ENCODE data around the gene ZFYVE26. TPM values are rescaled to one million over a fixed set of nuclear protein-coding genes. Genes with fewer than 3 reads are reported as not detected.
A peak's percentile ranks its signal among the peaks of the same experiment; 100 is the strongest.
"Not testable (repeated sequence)": the region's sequence is repeated elsewhere in the genome, so short reads cannot be mapped to it uniquely, and the experiment has no call there.

ZFYVE26 gene
- total and polyA plus RNA-seq, 2 donors: 6.2 to 7.8 TPM

GRCh38 chr14:67819563-67820421 is 3.4 kb upstream of the ZFYVE26 start, which contains the start of gene RAD51B:
TSS of gene RAD51B (plus strand) at chr14:67819779.
- Histone ChIP-seq H3K4me3 (ENCODE audit: low read length in 2 of 2) (peak within 1 kb of the TSS; percentile 59 to 95), H3K27ac (ENCODE audit: low read depth in 1 of 2, low read length in 1 of 2) (peak within 1 kb of the TSS; percentile 2 to 36), H3K9me3 (ENCODE audit: control insufficient read depth in 2 of 2, insufficient read depth in 1 of 2, low read length in 1 of 2) (no peaks in the 10 kb centered on the region), H3K4me1 (ENCODE audit: control insufficient read depth in 2 of 2, insufficient read depth in 2 of 2, low read length in 2 of 2) (peaks cover 13 to 16% of the 10 kb centered on the region in 2 donors), H3K36me3 (ENCODE audit: control insufficient read depth in 2 of 2, insufficient read depth in 2 of 2, low read length in 1 of 2) (peaks cover 0 to 7% of the 10 kb centered on the region in 2 donors), H3K27me3 (ENCODE audit: control insufficient read depth in 2 of 2, insufficient read depth in 1 of 2, low read length in 1 of 2) (no peaks in the 10 kb centered on the region)
- 2% methylated on average over 30 of the region's 30 CpGs for WGBS
- DNase-seq (ENCODE audit: low read depth in 6 of 9, low spot score in 9 of 9): peak; percentile 79 to 95 (median 87)

- 98% methylated on average over 6 of the region's 6 CpGs for WGBS
- DNase-seq (ENCODE audit: low read depth in 6 of 9, low spot score in 9 of 9); H3K4me3 ChIP-seq (ENCODE audit: low read length in 2 of 2); H3K36me3 ChIP-seq (ENCODE audit: control insufficient read depth in 2 of 2, insufficient read depth in 2 of 2, low read length in 1 of 2); H3K27me3 ChIP-seq (ENCODE audit: control insufficient read depth in 2 of 2, insufficient read depth in 1 of 2, low read length in 1 of 2); H3K9me3 ChIP-seq (ENCODE audit: control insufficient read depth in 2 of 2, insufficient read depth in 1 of 2, low read length in 1 of 2); H3K27ac ChIP-seq (ENCODE audit: low read depth in 1 of 2, low read length in 1 of 2): not testable (repeated sequence)
- peaks cover 13 to 16% of the 10 kb centered on the region in 2 donors for H3K4me1 ChIP-seq (ENCODE audit: control insufficient read depth in 2 of 2, insufficient read depth in 2 of 2, low read length in 2 of 2)
These were observed 2.1 kb upstream of the ZFYVE26 start for GRCh38 chr14:67818476-67818875.

- WGBS: 97% methylated on average over 14 of the region's 14 CpGs
- DNase-seq (ENCODE audit: low read depth in 6 of 9, low spot score in 9 of 9): no peak
- H3K36me3 ChIP-seq (ENCODE audit: control insufficient read depth in 2 of 2, insufficient read depth in 2 of 2, low read length in 1 of 2): peaks cover 0 to 4% of the 10 kb centered on the region in 2 donors
These were observed 1.5 kb upstream of the ZFYVE26 start for GRCh38 chr14:67817750-67818438.

GRCh38 chr14:67815573-67816225 is 691 bp downstream of the ZFYVE26 start:
- H3K27me3 ChIP-seq (ENCODE audit: control insufficient read depth in 2 of 2, insufficient read depth in 1 of 2, low read length in 1 of 2): no peaks in the 10 kb centered on the region
- H3K4me3 ChIP-seq (ENCODE audit: low read length in 2 of 2): peak overlapping the region; percentile 68 to 86
- 15% methylated on average over 14 of the region's 14 CpGs for WGBS
- no peaks in the 10 kb centered on the region for H3K9me3 ChIP-seq (ENCODE audit: control insufficient read depth in 2 of 2, insufficient read depth in 1 of 2, low read length in 1 of 2)
- peak overlapping the region in 1 of 2 donors; percentile 76 for H3K27ac ChIP-seq (ENCODE audit: low read depth in 1 of 2, low read length in 1 of 2)
- DNase-seq (ENCODE audit: low read depth in 6 of 9, low spot score in 9 of 9): peak in 1 of 9 donors; percentile 42
- peaks cover 0 to 13% of the 10 kb centered on the region in 2 donors for H3K36me3 ChIP-seq (ENCODE audit: control insufficient read depth in 2 of 2, insufficient read depth in 2 of 2, low read length in 1 of 2)
- peaks cover 10 to 16% of the 10 kb centered on the region in 2 donors for H3K4me1 ChIP-seq (ENCODE audit: control insufficient read depth in 2 of 2, insufficient read depth in 2 of 2, low read length in 2 of 2)

More at GRCh38 chr14:67817750-67818438, 1.5 kb upstream of the ZFYVE26 start:
- peaks cover 13 to 16% of the 10 kb centered on the region in 2 donors for H3K4me1 ChIP-seq (ENCODE audit: control insufficient read depth in 2 of 2, insufficient read depth in 2 of 2, low read length in 2 of 2)
- no peak overlapping the region for H3K27ac ChIP-seq (ENCODE audit: low read depth in 1 of 2, low read length in 1 of 2)
- no peaks in the 10 kb centered on the region for H3K27me3 ChIP-seq (ENCODE audit: control insufficient read depth in 2 of 2, insufficient read depth in 1 of 2, low read length in 1 of 2)
- H3K4me3 ChIP-seq (ENCODE audit: low read length in 2 of 2): no peak overlapping the region
- H3K9me3 ChIP-seq (ENCODE audit: control insufficient read depth in 2 of 2, insufficient read depth in 1 of 2, low read length in 1 of 2): no peaks in the 10 kb centered on the region

GRCh38 chr14:67814821-67815220 is 1.6 kb downstream of the ZFYVE26 start:
- DNase-seq (ENCODE audit: low read depth in 6 of 9, low spot score in 9 of 9): no peak
- H3K4me3 ChIP-seq (ENCODE audit: low read length in 2 of 2): no peak overlapping the region
- peaks cover 7 to 14% of the 10 kb centered on the region in 2 donors for H3K4me1 ChIP-seq (ENCODE audit: control insufficient read depth in 2 of 2, insufficient read depth in 2 of 2, low read length in 2 of 2)
- 90% methylated on average over 2 of the region's 2 CpGs for WGBS
- H3K27ac ChIP-seq (ENCODE audit: low read depth in 1 of 2, low read length in 1 of 2): no peak overlapping the region
- peaks cover 0 to 20% of the 10 kb centered on the region in 2 donors for H3K36me3 ChIP-seq (ENCODE audit: control insufficient read depth in 2 of 2, insufficient read depth in 2 of 2, low read length in 1 of 2)
- no peaks in the 10 kb centered on the region for H3K9me3 ChIP-seq (ENCODE audit: control insufficient read depth in 2 of 2, insufficient read depth in 1 of 2, low read length in 1 of 2)
- no peaks in the 10 kb centered on the region for H3K27me3 ChIP-seq (ENCODE audit: control insufficient read depth in 2 of 2, insufficient read depth in 1 of 2, low read length in 1 of 2)

- Histone ChIP-seq H3K27ac (ENCODE audit: low read depth in 1 of 2, low read length in 1 of 2) (no peak overlapping the region), H3K36me3 (ENCODE audit: control insufficient read depth in 2 of 2, insufficient read depth in 2 of 2, low read length in 1 of 2) (peaks cover 49 to 76% of the 10 kb centered on the region in 2 donors), H3K27me3 (ENCODE audit: control insufficient read depth in 2 of 2, insufficient read depth in 1 of 2, low read length in 1 of 2) (no peaks in the 10 kb centered on the region), H3K4me1 (ENCODE audit: control insufficient read depth in 2 of 2, insufficient read depth in 2 of 2, low read length in 2 of 2) (no peaks in the 10 kb centered on the region), H3K4me3 (ENCODE audit: low read length in 2 of 2) (no peak overlapping the region), H3K9me3 (ENCODE audit: control insufficient read depth in 2 of 2, insufficient read depth in 1 of 2, low read length in 1 of 2) (no peaks in the 10 kb centered on the region)
- WGBS: 92% methylated on average over 3 of the region's 3 CpGs
- no peak for DNase-seq (ENCODE audit: low read depth in 6 of 9, low spot score in 9 of 9)
These were observed 10.1 kb downstream of the ZFYVE26 start for GRCh38 chr14:67806246-67806645.

- Histone ChIP-seq H3K4me1 (ENCODE audit: control insufficient read depth in 2 of 2, insufficient read depth in 2 of 2, low read length in 2 of 2) (no peaks in the 10 kb centered on the region), H3K4me3 (ENCODE audit: low read length in 2 of 2) (no peak overlapping the region), H3K27ac (ENCODE audit: low read depth in 1 of 2, low read length in 1 of 2) (no peak overlapping the region), H3K36me3 (ENCODE audit: control insufficient read depth in 2 of 2, insufficient read depth in 2 of 2, low read length in 1 of 2) (peaks cover 55 to 65% of the 10 kb centered on the region in 2 donors), H3K27me3 (ENCODE audit: control insufficient read depth in 2 of 2, insufficient read depth in 1 of 2, low read length in 1 of 2) (no peaks in the 10 kb centered on the region), H3K9me3 (ENCODE audit: control insufficient read depth in 2 of 2, insufficient read depth in 1 of 2, low read length in 1 of 2) (no peaks in the 10 kb centered on the region)
- DNase-seq (ENCODE audit: low read depth in 6 of 9, low spot score in 9 of 9): no peak
- WGBS: 98% methylated on average over 4 of the region's 4 CpGs
These were observed 15.6 kb downstream of the ZFYVE26 start for GRCh38 chr14:67800743-67801142.

GRCh38 chr14:67798731-67799130 is 17.7 kb downstream of the ZFYVE26 start:
- peaks cover 51 to 64% of the 10 kb centered on the region in 2 donors for H3K36me3 ChIP-seq (ENCODE audit: control insufficient read depth in 2 of 2, insufficient read depth in 2 of 2, low read length in 1 of 2)
- H3K27me3 ChIP-seq (ENCODE audit: control insufficient read depth in 2 of 2, insufficient read depth in 1 of 2, low read length in 1 of 2): no peaks in the 10 kb centered on the region
- 95% methylated on average over 20 of the region's 20 CpGs for WGBS
- H3K9me3 ChIP-seq (ENCODE audit: control insufficient read depth in 2 of 2, insufficient read depth in 1 of 2, low read length in 1 of 2): no peaks in the 10 kb centered on the region
- H3K27ac ChIP-seq (ENCODE audit: low read depth in 1 of 2, low read length in 1 of 2): no peak overlapping the region
- no peak overlapping the region for H3K4me3 ChIP-seq (ENCODE audit: low read length in 2 of 2)
- H3K4me1 ChIP-seq (ENCODE audit: control insufficient read depth in 2 of 2, insufficient read depth in 2 of 2, low read length in 2 of 2): no peaks in the 10 kb centered on the region
- no peak for DNase-seq (ENCODE audit: low read depth in 6 of 9, low spot score in 9 of 9)

Measured in thymus (tissue), 11 donors.